DMS 273 (cell line): ENCODE results near the gene CTCF.

Experiments used
- DNase-seq: peaks from one replicate; lab custom pipeline; 2025; ENCODE audit not compliant: unreplicated experiment; lab: John Stamatoyannopoulos, UW

CTCF gene

GRCh38 chr16:67594256-67594915 lies 32.1 kb downstream of the CTCF start:
- no peak for DNase-seq

DNA sequence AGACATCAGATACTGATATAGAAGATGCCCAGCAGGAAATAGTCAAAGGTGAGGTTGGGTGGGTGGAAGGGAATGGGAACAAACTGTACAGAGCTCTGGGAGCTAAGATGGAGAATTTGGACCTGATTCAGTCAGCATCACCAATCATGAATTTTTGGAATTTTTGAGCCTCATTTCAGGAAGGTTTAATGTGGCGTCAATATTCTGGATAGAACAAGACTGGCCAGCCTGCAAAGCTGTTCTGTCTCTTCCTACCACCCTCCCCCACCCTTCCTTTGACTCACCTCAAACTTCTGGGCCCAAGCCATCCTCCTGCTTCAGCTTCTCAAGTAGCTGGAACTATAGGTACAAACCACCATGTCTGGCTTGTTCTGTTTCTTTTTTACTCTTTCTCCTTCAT lies 32.6 kb downstream of the CTCF start:
- DNase-seq = no peak

GRCh38 chr16:67598527-67598926 lies 36.2 kb downstream of the CTCF start:
- no peak for DNase-seq

- no peak for DNase-seq
Measured at GRCh38 chr16:67605641-67606040, 43.3 kb downstream of the CTCF start.

GRCh38 chr16:67606632-67607031 lies 44.3 kb downstream of the CTCF start:
- no peak for DNase-seq

GRCh38 chr16:67608364-67608763 lies 46.0 kb downstream of the CTCF start:
- DNase-seq = no peak

DNA sequence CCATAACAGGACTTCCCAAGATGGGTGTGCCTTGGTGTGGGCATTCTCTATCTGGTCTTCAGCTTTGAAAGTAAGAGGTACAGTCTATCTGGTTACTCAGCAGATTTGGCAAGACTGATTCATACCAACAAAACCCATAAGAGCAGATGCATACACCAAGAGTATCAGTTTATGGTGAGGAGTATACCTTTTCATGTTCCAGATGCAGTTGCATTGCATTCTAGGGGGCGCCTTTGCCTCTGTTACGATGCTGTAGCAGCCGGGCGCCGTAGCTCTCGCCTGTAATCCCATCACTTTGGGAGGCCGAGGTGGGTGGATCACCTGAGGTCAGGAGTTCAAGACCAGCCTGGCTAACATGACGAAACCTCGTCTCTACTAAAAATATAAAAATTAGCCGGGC lies 51.5 kb downstream of the CTCF start:
- peak; percentile 11 for DNase-seq

GRCh38 chr16:67628216-67628615 lies 65.9 kb downstream of the CTCF start:
- DNase-seq = no peak

- DNase-seq = no peak
Measured at GRCh38 chr16:67632415-67633172, 70.3 kb downstream of the CTCF start.

- DNase-seq = no peak
Measured at GRCh38 chr16:67636713-67637112, 74.4 kb downstream of the CTCF start.

DNA sequence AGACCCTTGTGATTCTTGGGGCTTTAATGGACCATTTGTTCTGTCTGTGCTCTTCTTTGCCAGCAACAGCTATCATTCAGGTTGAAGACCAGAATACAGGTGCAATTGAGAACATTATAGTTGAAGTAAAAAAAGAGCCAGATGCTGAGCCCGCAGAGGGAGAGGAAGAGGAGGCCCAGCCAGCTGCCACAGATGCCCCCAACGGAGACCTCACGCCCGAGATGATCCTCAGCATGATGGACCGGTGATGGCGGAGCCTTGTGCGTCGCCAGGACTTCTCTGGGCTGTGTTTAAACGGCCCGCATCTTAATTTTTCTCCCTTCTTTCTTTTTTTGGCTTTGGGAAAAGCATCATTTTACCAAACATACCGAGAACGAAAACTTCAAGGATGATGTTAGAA lies 75.3 kb downstream of the CTCF start:
- DNase-seq = no peak

DNA sequence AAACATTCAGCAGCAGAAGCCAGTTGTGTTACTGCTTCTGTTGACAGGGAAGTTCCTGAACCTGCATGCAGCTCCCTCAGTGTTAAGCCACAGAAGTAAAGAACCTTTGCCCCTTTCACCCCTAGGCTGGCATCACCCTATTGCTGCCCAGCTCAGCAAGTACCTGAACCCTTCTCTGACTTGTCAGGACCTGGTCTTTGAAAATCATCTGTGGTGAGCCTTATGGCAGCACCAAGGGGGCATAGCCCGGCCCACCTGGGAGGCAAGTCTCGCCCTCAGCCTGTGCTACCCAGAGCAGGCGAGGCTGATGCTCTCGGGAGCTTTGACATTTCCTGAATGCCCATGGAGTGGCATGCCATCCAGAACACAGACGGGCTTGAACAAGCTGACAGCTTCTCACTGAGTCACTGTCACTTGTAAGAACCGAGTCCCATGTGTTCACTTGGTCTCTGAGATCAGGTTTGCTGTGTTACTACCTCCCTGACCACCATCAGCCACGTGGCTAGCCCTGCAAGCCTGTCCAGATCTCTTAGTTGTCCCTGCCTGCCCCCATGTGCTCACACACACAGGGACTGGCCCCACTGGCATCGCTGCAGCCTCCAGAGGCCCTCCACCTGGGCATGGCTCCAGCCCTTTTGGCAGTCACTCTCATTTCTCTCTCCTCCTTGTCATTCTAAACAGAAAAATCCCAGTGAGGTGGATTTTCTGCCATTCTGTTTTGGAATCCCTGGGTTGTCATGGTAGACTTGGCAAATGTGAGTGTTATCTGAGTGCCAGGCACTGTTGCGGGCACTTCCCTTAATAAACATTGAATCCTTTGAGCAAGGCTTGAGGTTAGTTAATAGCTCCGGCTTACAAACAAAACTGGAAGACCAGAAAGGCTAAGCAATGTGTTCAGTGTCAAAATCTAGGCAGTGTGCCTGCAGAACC lies 79.7 kb downstream of the CTCF start:
- peak; percentile 60 for DNase-seq

DNA sequence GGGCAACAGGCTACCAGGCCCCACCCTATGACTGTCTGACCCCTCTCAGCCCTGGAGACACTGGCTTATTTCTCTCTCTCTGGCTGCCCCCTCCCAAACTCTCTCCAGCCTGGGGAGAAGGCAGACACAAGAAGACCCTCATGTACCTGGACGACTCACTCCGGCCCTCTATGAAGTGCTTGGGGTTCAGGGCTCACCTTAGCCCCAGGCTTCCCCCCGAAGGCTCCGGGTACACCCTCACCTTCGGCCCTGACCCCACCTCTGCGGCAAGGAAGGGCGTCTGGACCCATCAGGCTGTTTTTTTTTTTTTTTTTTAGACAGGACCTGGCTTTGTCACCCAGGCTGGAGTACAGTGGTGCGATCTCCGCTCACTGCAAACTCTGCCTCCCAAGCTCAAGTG lies 81.7 kb downstream of the CTCF start:
- no peak for DNase-seq

DNA sequence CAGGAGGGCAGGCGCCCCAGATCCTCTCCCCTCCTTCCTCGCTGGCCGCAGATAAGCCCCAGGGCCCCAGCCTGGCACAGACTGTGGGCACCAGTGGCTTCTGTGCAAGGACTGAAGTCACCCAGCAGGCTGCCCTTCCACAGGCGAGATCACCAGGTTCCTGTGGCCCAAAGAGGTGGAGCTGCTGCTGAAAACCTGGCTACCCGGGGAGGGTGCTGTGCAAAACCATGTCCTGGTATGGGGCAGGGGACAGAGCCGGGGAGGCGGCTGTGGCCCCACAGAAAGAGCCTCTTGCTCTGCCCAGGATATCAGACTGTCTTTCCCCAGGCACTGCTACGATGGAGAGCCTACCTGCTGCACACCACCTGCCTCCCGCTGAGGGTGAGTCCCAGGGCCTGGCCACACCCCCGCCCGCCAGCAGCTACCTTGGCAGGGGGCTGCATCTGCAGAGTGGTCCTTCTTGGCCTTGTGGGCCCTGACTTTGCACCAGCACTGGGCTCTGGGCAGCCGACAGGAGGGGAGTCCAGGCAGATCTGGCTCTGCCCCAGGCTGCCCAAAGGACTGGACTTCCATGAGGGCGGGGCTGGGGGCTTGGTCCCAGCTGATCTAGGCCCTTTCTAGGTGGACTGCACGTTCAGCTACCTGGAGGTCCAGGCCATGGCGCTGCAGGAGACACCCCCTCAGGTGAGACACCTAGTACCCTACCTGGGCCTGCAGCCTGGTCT lies 83.2 kb downstream of the CTCF start:
- DNase-seq = no peak

- DNase-seq = no peak
Measured at GRCh38 chr16:67647111-67647651, 84.9 kb downstream of the CTCF start.

GRCh38 chr16:67647681-67648080 lies 85.4 kb downstream of the CTCF start:
- no peak for DNase-seq

DNA sequence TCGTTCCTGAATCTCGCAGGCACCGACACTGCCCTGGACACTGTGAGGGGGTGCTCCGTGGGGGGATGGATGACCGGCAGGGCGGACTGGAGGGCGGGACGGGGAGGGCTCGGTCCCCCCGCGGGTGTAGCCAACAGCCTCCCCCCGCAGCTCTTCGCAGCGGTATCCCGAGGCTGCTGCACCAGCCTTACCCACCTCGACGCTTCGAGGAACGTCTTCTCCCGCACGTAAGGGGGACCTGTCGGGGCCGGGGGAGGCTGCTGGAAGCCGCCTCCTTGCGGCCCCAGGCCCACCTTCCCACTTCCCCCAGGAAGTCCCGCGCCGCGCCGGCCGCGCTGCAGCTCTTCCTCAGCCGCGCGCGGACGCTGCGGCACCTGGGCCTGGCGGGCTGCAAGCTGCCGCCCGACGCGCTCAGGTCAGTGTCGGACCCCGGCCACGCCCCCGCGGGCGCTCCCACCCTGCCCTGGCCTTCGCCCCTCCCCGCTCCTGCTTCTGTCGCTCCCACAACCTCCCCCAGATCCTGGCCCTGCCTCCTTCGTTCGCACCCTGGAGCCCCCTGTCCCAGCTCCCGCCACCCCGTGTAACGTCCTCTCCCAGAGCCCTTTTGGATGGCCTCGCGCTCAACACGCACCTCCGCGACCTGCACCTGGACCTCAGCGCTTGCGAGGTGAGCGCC lies 85.9 kb downstream of the CTCF start:
- DNase-seq = no peak

GRCh38 chr16:67648764-67649407 lies 86.6 kb downstream of the CTCF start:
- DNase-seq = no peak

DNA sequence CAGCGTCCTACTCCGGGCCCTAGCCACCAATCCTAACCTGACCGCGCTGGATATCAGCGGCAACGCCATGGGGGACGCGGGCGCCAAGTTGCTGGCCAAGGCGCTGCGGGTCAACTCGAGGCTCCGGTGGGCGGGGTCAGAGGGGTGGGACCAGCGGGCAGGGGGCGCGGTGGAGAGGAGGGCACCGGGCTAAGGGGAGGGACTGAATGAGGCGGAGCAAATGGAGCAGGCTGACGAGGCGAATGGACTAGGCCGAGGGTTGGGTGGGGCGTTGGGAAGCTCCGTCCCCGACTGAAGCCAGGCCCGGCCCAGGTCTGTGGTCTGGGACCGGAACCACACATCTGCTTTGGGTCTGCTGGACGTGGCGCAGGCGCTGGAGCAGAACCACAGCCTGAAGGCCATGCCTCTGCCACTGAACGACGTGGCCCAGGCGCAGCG lies 87.2 kb downstream of the CTCF start:
- DNase-seq = peak; percentile 34

GRCh38 chr16:67650023-67650422 lies 87.7 kb downstream of the CTCF start:
- no peak for DNase-seq
